Suprapubic skin (tissue), 4 donors: ENCODE measurements around the gene ZC3H15. TPM values are rescaled to one million over a fixed set of nuclear protein-coding genes. Genes with fewer than 3 reads are reported as not detected.
A peak's percentile ranks its signal among the peaks of the same experiment; 100 is the strongest.

ENCODE experiments used
- DNase-seq, 2 donors: peaks; one replicate each; pipeline ENCODE4 v3.0.0-alpha.2; 2019; ENCODE audit warnings: low spot score in 2 of 2
- H3K27ac ChIP-seq: fragments of 200-600 bp; sonication (generic); one replicate; pipeline ENCODE4 v1.5.1; 2019
- H3K27me3 ChIP-seq: fragments of 200-600 bp; sonication (generic); one replicate; pipeline ENCODE4 v1.5.1; 2019
- H3K36me3 ChIP-seq: fragments of 200-600 bp; sonication (generic); one replicate; pipeline ENCODE4 v1.5.1; 2019
- H3K4me1 ChIP-seq: fragments of 200-600 bp; sonication (generic); one replicate; pipeline ENCODE4 v1.5.1; 2019
- H3K4me3 ChIP-seq: fragments of 200-600 bp; sonication (generic); one replicate; pipeline ENCODE4 v1.5.1; 2019; ENCODE audit warnings: mild to moderate bottlenecking
- H3K9me3 ChIP-seq: fragments of 200-600 bp; sonication (generic); one replicate; pipeline ENCODE4 v1.5.1; 2019
- EP300 ChIP-seq: sonication (generic); formaldehyde crosslinking; IDR thresholded peaks from one replicate; pipeline ENCODE4 v1.6.1; 2017; ENCODE audit warnings: antibody characterized with exemption
- POLR2A ChIP-seq, 2 donors: fragments of 450-650 bp; IDR thresholded peaks; one replicate each; pipeline ENCODE4 v1.6.1; 2017; ENCODE audit warnings: antibody characterized with exemption in 2 of 2, mild to moderate bottlenecking in 2 of 2, moderate library complexity in 2 of 2
- POLR2AphosphoS5 ChIP-seq, 3 donors: sonication (generic); formaldehyde crosslinking; IDR thresholded peaks; one replicate each; pipeline ENCODE4 v1.6.1; 2017; ENCODE audit warnings: antibody characterized with exemption in 3 of 3
- WGBS: methylation state at CpG from one replicate; pipeline ENCODE4 v1.1.5; 2018; 5-methylcytosine and 5-hydroxymethylcytosine counted together
- total RNA-seq, 4 donors: library from RNA; depleted of rRNA; stranded (reverse); fragments of >200 nt; gene quantifications; one replicate each; pipeline ENCODE4 v1.1.0, GENCODE V29; 2016
- TF ChIP-seq, protein P1 (sequence below), 2 donors: fragments of 200-600 bp in 1 of 2; fragments of 450-650 bp in 1 of 2; sonication (generic) in 1 of 2; IDR thresholded peaks; one replicate each; pipeline ENCODE4 v1.5.1; 2016 to 2019; ENCODE audit warnings: antibody characterized with exemption in 2 of 2, mild to moderate bottlenecking in 1 of 2, moderate library complexity in 1 of 2

ZC3H15 gene
- total RNA-seq, 4 donors from 2014 or later = 41.8 to 66.5 (median 51.4) TPM

DNA sequence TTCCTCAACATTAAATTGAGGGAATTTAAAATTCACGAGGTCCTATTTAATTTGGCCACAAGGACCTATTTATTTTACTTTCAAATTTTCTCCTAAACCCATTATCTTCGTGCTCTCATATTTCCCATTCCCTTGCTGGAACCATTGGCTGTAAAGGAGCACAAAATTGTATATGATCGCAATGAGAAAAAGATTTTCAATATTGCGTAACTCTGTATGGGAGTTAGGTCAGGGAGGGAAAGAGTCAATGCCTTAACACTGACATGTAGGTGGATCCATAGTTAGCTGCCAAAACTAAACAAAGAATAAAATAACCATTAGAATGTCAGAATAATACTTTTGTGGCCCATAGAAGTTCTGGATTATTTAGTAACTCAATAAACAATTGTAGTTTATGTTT is 40.6 kb upstream of the ZC3H15 start:
- Histone ChIP-seq H3K27me3 (no peaks in the 10 kb centered on the region), H3K4me3 (no peak overlapping the region), H3K27ac (no peak overlapping the region), H3K9me3 (no peaks in the 10 kb centered on the region), H3K4me1 (no peaks in the 10 kb centered on the region), H3K36me3 (no peaks in the 10 kb centered on the region)
- WGBS = 92% methylated on average over 4 of the region's 4 CpGs
- TF ChIP-seq POLR2AphosphoS5 (IDR thresholded peaks at IDR 0.05) (no peak), EP300 (no peak), POLR2A (IDR thresholded peaks at IDR 0.05) (no peak)
- TF ChIP-seq, protein P1, sequence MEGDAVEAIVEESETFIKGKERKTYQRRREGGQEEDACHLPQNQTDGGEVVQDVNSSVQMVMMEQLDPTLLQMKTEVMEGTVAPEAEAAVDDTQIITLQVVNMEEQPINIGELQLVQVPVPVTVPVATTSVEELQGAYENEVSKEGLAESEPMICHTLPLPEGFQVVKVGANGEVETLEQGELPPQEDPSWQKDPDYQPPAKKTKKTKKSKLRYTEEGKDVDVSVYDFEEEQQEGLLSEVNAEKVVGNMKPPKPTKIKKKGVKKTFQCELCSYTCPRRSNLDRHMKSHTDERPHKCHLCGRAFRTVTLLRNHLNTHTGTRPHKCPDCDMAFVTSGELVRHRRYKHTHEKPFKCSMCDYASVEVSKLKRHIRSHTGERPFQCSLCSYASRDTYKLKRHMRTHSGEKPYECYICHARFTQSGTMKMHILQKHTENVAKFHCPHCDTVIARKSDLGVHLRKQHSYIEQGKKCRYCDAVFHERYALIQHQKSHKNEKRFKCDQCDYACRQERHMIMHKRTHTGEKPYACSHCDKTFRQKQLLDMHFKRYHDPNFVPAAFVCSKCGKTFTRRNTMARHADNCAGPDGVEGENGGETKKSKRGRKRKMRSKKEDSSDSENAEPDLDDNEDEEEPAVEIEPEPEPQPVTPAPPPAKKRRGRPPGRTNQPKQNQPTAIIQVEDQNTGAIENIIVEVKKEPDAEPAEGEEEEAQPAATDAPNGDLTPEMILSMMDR (IDR thresholded peaks at IDR 0.05) = no peak
- no peak for DNase-seq

DNA sequence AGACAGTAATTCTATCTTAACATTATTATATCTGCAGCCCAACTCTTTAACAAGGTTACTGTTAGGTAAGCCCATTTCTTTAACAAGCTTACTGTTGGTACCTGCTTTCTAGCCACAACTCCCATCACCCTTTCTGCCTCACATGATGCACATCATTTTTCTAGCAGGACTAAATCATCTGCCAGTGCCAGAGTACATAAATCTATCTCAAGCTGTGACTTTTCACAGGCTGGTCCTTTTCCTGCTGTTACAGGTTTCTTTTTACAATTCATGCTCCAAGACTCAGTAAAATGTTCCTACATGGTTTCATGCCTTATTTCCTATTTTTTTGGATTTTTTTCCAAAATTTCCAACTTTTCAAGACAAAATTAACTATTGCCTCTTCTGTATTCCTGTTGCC is 30.4 kb upstream of the ZC3H15 start:
- Histone ChIP-seq H3K9me3 (no peaks in the 10 kb centered on the region), H3K4me1 (peaks cover 3% of the 10 kb centered on the region), H3K36me3 (peaks cover 7% of the 10 kb centered on the region), H3K27me3 (no peaks in the 10 kb centered on the region), H3K27ac (no peak overlapping the region), H3K4me3 (no peak overlapping the region)
- no peak for TF ChIP-seq POLR2A (IDR thresholded peaks at IDR 0.05)
- TF ChIP-seq, protein P1 (IDR thresholded peaks at IDR 0.05) = no peak
- DNase-seq = no peak

DNA sequence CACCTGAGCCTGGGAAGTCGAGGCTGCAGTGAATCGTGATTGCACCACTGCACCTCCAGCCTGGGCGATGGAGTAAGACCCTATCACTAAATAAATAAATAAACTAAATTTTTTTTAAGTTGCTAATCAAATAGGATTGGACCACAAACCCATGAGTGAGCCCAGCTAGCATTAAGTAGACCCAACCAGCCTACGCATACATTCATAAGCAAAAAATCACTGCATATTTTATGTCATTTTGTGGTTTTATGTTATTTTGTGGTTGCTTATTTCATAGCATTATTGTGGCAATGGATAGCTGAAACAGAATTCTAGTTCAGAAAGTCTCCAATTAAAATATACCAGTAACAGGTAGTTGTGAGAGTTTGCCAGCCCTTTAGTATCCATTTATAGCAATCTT is 29.1 kb upstream of the ZC3H15 start:
- H3K27ac ChIP-seq = no peak overlapping the region
- H3K27me3 ChIP-seq = no peaks in the 10 kb centered on the region
- peaks cover 3% of the 10 kb centered on the region for H3K4me1 ChIP-seq
- TF ChIP-seq POLR2A (IDR thresholded peaks at IDR 0.05) = no peak
- no peak for TF ChIP-seq POLR2AphosphoS5 (IDR thresholded peaks at IDR 0.05)
- TF ChIP-seq, protein P1 (IDR thresholded peaks at IDR 0.05) = no peak
- TF ChIP-seq EP300 = no peak
- H3K36me3 ChIP-seq = peaks cover 7% of the 10 kb centered on the region
- DNase-seq = no peak
- WGBS = 86% methylated on average over 4 of the region's 4 CpGs
- no peak overlapping the region for H3K4me3 ChIP-seq
- no peaks in the 10 kb centered on the region for H3K9me3 ChIP-seq

DNA sequence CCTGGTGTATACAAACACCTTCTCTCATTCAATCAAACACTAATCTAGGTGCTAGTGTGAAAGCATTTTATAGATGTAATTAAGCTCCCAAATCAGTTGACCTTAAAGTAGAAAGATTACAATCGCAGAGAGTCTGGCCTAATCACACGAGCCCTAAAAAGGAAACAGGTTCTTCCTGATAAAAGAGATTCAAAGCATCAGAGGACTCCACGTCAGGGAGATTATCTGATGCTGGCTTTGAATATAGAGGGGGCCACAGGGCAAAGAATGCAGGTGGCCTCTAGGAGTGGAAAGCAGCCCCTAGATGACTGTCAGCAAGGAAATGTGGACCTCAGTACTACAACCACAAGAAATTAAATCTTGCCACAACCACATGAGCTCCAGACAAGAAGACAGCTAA is 28.2 kb upstream of the ZC3H15 start:
- 61% methylated on average over 3 of the region's 3 CpGs for WGBS
- no peak for DNase-seq
- Histone ChIP-seq H3K27ac (no peak overlapping the region), H3K36me3 (peaks cover 7% of the 10 kb centered on the region), H3K4me3 (no peak overlapping the region), H3K9me3 (no peaks in the 10 kb centered on the region), H3K4me1 (peaks cover 3% of the 10 kb centered on the region), H3K27me3 (no peaks in the 10 kb centered on the region)
- TF ChIP-seq, protein P1 (IDR thresholded peaks at IDR 0.05) = no peak
- TF ChIP-seq POLR2A (IDR thresholded peaks at IDR 0.05) (no peak), EP300 (no peak), POLR2AphosphoS5 (IDR thresholded peaks at IDR 0.05) (no peak)

DNA sequence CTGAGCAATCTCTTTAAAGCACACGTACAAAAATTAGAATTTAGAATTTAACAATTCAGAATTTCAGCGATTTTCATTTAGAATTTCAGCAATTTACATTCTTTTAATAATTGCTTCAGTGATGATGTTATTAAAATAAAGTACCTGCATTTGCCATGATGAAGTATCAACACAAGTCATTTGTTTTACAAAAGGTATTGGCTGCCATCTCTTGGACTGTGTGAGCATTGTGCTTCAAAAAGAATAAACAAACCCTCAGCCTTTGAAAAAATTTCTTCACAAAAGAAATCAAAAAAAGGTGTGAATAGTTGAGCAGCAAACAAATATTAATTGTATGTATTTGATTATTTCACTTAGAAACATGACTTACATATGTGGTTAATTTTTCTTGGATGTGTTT is 27.1 kb upstream of the ZC3H15 start:
- 76% methylated on average over 2 of the region's 2 CpGs for WGBS
- peaks cover 7% of the 10 kb centered on the region for H3K36me3 ChIP-seq

More for the DNA sequence above, 27.1 kb upstream of the ZC3H15 start:
- Histone ChIP-seq H3K4me1 (peaks cover 3% of the 10 kb centered on the region), H3K9me3 (no peaks in the 10 kb centered on the region), H3K27me3 (no peaks in the 10 kb centered on the region), H3K4me3 (no peak overlapping the region), H3K27ac (no peak overlapping the region)
- TF ChIP-seq, protein P1 (IDR thresholded peaks at IDR 0.05) = peak in 1 of 2 donors; percentile 25
- no peak for TF ChIP-seq POLR2A (IDR thresholded peaks at IDR 0.05)
- no peak for DNase-seq
